KG1 (cell line): ENCODE results near the gene PXN.

Experiments
- DNase-seq: peaks from one replicate; lab custom pipeline; 2025; lab: John Stamatoyannopoulos, UW

Gene PXN

GRCh38 chr12:120172053-120172452 is 93.5 kb downstream of the PXN start:
- DNase-seq = no peak

- DNase-seq = no peak
Measured at GRCh38 chr12:120170631-120171030, 94.9 kb downstream of the PXN start.

GRCh38 chr12:120169946-120170345 is 95.6 kb downstream of the PXN start:
- DNase-seq = no peak

GRCh38 chr12:120168337-120168736 is 97.2 kb downstream of the PXN start:
- no peak for DNase-seq

- no peak for DNase-seq
Measured at GRCh38 chr12:120167529-120168095, 97.9 kb downstream of the PXN start.

- DNase-seq = no peak
Measured at GRCh38 chr12:120164293-120164692, 101.2 kb downstream of the PXN start.

GRCh38 chr12:120162763-120163162 is 102.8 kb downstream of the PXN start:
- no peak for DNase-seq

GRCh38 chr12:120161852-120162251 is 103.7 kb downstream of the PXN start:
- no peak for DNase-seq
